GM18498 (cell line): ENCODE data around the gene IL18BP.

Experiments
- ATAC-seq: cut with Tn5 transposase; IDR thresholded peaks from one replicate; pipeline ENCODE4 v1.9.1; 2021; ENCODE audit warnings: mild to moderate bottlenecking, moderate library complexity; ENCODE audit not compliant: unreplicated experiment

IL18BP gene

DNA sequence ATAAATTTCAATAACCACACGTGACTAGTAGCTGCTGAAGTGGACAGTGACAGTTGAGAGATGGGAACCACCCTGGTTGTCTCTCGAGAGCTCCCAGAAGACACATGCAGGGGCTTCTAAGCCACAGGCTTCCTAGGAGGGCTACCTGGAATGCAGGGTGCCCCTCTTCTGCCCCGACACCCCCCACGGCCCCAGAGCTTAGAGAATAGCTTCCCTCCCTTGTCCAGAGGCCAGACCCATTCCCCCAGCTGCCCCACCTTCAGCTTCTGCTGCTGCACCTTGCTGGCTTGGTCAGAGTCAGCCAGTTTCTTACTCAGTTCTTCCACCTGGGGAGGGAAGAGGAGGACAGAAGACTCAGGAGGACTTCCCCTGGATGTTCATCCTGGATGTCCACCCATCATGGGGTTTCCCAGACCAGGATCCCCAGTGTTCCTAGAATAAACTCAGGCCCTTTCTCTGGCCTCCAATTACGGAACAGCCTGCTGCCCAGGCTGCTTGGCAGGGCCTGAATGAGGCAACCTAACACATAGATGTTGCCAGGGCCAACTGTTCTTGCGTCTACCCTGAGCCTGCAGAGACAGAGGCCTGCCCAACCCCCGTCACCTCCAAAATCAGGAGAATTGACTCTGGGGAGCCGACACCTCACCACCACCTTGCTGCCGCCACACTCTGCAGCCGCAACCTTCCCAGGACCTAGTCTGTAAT is 12.0 kb downstream of the IL18BP start:
- no peak for ATAC-seq

DNA sequence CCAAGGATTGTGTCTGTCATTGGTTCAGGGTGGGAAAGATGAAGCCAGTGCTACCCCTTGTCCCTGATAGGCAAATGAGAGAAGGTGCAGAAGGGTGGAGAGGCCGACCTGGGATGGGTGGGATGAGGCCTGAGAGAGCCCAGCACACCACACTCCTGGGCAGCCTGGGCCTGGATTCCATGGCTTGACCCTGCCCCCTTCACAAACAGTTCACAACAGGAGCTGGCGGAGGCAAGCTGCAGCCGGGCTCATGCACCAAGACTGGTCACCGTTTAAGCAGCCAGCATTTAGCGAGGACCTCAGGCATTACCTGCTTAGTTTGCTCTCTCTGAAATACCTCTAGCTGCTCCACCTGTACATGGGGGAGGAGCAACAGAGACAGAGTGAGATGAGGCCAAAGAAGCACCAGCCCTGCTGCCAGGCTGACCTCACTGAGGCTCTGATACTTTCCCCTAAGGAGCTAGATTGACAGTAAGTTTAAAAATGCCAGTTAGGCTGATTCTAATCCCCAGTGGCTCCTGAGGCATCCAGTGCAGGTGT is 13.5 kb downstream of the IL18BP start:
- no peak for ATAC-seq

- no peak for ATAC-seq
Measured at GRCh38 chr11:72012897-72013721, 14.4 kb downstream of the IL18BP start.

- no peak for ATAC-seq
Measured at GRCh38 chr11:72013765-72014711, 15.3 kb downstream of the IL18BP start.

GRCh38 chr11:72014761-72015320 is 16.1 kb downstream of the IL18BP start:
- no peak for ATAC-seq

DNA sequence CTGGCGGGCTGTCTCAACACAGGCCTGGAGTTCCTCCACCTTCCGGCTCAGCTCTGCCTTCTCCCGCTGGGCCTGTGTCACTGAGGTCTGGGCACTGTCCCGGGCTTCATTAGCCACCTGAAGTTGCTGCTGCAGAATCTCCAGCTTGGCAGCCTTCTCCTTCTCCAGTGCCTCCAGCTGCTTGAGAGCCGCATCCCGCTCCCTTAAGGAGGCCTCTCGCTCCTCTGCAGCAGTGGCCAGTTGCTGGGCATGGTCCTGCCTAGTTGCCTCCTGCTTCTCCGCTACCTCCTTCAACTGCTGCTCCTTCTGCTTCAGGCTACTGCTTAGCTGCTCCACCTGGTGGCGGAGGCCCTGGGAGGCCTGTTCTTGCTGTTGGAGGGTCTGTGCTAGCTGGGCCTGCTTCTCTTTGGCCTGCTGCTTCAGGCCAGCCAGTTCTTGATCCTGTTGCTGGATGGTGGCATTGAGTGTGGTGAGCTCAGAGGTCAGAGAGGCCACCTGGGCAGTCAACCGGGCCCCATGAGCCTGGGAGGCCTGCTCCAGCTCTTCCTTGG is 16.9 kb downstream of the IL18BP start:
- ATAC-seq = no peak

DNA sequence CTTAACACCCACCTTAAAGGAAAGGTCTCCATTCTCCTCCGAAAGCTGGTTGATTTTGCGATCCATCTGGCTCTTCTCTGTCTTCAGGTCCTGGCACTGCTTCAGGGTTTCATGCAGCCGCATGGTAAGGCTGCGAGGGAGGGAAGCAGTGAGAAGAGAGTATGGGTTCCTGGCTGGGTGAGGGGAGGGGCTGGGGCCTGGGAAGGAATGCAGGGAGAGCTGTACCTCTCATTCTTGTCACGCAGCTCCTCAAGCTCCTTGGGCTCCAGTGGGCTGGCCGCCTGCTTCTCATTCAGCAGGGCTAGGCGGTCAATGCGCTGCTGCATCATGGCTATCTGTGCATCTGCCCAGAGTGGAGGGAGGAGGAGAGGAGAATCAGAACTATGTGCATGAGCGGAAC is 19.5 kb downstream of the IL18BP start:
- no peak for ATAC-seq

- ATAC-seq = no peak
Measured at GRCh38 chr11:72023335-72023734, 24.6 kb downstream of the IL18BP start.

DNA sequence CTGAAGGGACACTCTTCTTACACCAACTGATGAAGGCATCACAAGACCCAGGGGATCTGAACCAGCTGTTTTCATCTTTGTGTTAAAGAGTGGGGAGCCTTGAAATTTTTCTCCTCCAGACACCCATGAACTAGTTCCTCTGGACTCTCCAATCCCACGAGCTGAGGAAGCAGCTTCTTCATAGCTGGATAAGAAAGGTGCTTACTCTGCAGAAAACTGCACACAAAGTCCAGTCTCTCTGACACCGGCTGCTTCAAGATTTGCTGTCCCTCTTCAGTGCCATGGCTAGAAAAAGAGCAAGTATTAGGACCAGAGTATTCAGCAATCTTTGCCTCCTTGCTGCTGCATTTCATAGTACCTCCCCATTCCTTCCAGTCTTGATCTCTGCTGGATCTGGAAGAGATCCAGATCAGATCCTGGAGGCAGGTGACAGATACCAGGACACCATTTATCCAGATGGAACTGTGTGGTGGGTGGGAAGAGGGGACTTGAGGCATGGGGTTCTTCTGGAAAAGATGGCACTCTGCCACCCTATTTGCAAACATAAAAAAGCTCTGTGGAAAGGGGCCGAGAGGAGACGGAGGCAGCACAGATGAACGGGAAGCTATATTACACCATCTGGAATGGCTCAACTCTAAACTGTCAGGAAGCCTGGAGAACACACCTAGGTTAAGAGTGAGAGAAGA is 25.5 kb downstream of the IL18BP start:
- no peak for ATAC-seq

GRCh38 chr11:72026090-72026489 is 27.4 kb downstream of the IL18BP start:
- ATAC-seq = no peak

DNA sequence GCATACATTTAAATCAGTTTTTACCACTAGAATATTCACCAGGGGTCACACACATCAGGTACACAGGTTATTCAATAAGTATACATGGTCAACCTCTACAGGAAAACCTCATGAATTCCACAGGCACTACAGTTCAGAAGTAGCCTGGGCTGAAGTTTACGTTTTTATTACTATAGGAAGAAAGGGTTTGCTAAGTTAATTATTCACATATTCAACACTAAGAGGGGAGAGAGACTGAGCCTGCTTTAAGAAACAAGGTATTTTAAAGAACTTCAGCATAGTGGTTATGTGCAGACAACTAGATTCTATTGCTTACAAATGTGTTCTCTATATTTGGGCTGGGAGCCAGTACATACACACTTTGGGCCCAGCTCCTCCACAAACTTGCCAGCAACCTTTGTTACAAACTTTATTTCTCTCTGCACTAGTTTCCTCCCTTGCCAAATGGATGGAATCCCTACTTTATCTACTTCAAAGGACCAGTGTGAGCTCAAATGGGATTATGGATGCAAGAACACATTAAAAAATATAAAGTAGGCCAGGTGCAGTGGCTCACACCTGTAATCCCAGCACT is 31.9 kb downstream of the IL18BP start:
- ATAC-seq = no peak

- ATAC-seq = no peak
Measured at GRCh38 chr11:72036687-72037086, 38.0 kb downstream of the IL18BP start.

- ATAC-seq = no peak
Measured at GRCh38 chr11:72037554-72038311, 39.0 kb downstream of the IL18BP start.

DNA sequence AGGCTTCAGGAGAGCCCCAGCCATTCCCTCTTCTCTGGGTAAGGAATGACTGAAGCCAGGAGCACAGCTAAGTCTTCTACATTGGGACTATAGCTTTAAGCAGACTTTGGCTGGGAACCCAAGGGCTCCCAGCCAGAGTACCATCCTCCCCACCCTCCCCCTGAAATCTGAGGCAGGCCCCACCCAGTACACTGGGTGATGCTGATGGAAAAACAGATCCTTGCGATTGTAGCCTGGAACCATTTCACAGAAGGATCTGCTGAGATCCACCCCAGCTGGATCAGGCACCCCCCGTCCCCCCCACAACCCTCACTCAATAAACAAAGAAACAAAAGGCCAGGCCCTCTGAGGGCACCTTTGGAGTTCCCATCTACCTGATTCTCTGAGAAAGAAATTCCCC is 39.8 kb downstream of the IL18BP start:
- ATAC-seq = no peak

- no peak for ATAC-seq
Measured at GRCh38 chr11:72039031-72039855, 40.5 kb downstream of the IL18BP start.

- ATAC-seq = no peak
Measured at GRCh38 chr11:72039856-72040401, 41.2 kb downstream of the IL18BP start.
